K562 (cell line): ENCODE data around the gene ALG8. TPM values are rescaled to one million over a fixed set of nuclear protein-coding genes. Genes with fewer than 3 reads are reported as not detected.

ENCODE experiments used
- ARID2 ChIP-seq: fragments of 450-650 bp; IDR thresholded peaks from 2 replicates; pipeline ENCODE4 v1.6.1; 2017; ENCODE audit warnings: antibody characterized with exemption, mild to moderate bottlenecking
- CHAMP1 ChIP-seq: fragments of 450-650 bp; IDR thresholded peaks from 2 replicates; pipeline ENCODE4 v1.6.1; 2016; ENCODE audit warnings: mild to moderate bottlenecking
- DPF2 ChIP-seq: fragments of 450-650 bp; IDR thresholded peaks from 2 replicates; pipeline ENCODE4 v1.6.1; 2016
- ILK ChIP-seq: fragments of 450-650 bp; IDR thresholded peaks from 2 replicates; pipeline ENCODE4 v1.6.1; 2016; ENCODE audit warnings: missing genetic modification characterization, low read depth, mild to moderate bottlenecking, missing compliant biosample characterization, moderate library complexity, borderline replicate concordance
- KLF13 ChIP-seq: fragments of 450-650 bp; IDR thresholded peaks from 2 replicates; pipeline ENCODE4 v1.6.1; 2016; ENCODE audit warnings: missing genetic modification characterization, low read depth, mild to moderate bottlenecking, missing compliant biosample characterization, moderate library complexity, borderline replicate concordance
- MAZ ChIP-seq, 2 experiments: fragments of 450-650 bp in 1 of 2; sonication (generic) in 1 of 2; formaldehyde crosslinking; IDR thresholded peaks in 1 of 2; conservative IDR thresholded peaks in 1 of 2; 2 replicates each; pipeline versions ENCODE4 v1.4.0 to v1.5.0; 2020; ENCODE audit warnings: mild to moderate bottlenecking in 1 of 2, missing genetic modification reagents in 1 of 2
- MEIS2 ChIP-seq: fragments of 450-650 bp; IDR thresholded peaks from 2 replicates; pipeline ENCODE4 v1.6.1; 2014; ENCODE audit warnings: mild to moderate bottlenecking; ENCODE audit not compliant: partially characterized antibody
- MTA2 ChIP-seq: fragments of 450-650 bp; IDR thresholded peaks from 2 replicates; pipeline ENCODE4 v1.6.1; 2016; ENCODE audit warnings: low read depth
- NCOA1 ChIP-seq: fragments of 450-650 bp; IDR thresholded peaks from 2 replicates; pipeline ENCODE4 v1.6.1; 2016; ENCODE audit warnings: low read depth
- POLR2B ChIP-seq: fragments of 450-650 bp; IDR thresholded peaks from 2 replicates; pipeline ENCODE4 v1.6.1; 2018; ENCODE audit warnings: low read depth; ENCODE audit not compliant: partially characterized antibody
- PTBP1 ChIP-seq: fragments of 200-400 bp; formaldehyde crosslinking; IDR thresholded peaks from 2 replicates; pipeline ENCODE4 v1.6.1; 2017; ENCODE audit warnings: low read depth, low read length
- RNF2 ChIP-seq: sonication (generic); IDR thresholded peaks from 2 replicates; pipeline ENCODE4 v1.6.1; 2016
- SNIP1 ChIP-seq: fragments of 450-650 bp; IDR thresholded peaks from 2 replicates; pipeline ENCODE4 v1.7.1; 2017; ENCODE audit warnings: low read depth, mild to moderate bottlenecking
- SREBF1 ChIP-seq: fragments of 150-350 bp; IDR thresholded peaks from 2 replicates; pipeline ENCODE4 v1.6.1; 2014; ENCODE audit warnings: antibody characterized with exemption, low read depth, low read length, borderline replicate concordance
- TAL1 ChIP-seq: fragments of 450-650 bp; IDR thresholded peaks from 2 replicates; pipeline ENCODE4 v1.6.1; 2016; ENCODE audit warnings: mild to moderate bottlenecking
- XRCC3 ChIP-seq: fragments of 450-650 bp; IDR thresholded peaks from 2 replicates; pipeline ENCODE4 v1.6.1; 2017; ENCODE audit warnings: mild to moderate bottlenecking, moderate library complexity
- ZBTB12 ChIP-seq: fragments of 250-450 bp; sonication (Bioruptor Pico); IDR thresholded peaks from 2 replicates; pipeline ENCODE4 v1.4.0; 2020
- ZFP36 ChIP-seq: fragments of 150-350 bp; IDR thresholded peaks from 2 replicates; pipeline ENCODE4 v1.6.1; 2018; ENCODE audit warnings: low read length, low read depth; ENCODE audit not compliant: partially characterized antibody
- ZKSCAN1 ChIP-seq: fragments of 150-350 bp; IDR thresholded peaks from 2 replicates; pipeline ENCODE4 v1.6.1; 2016; ENCODE audit warnings: low read depth, low read length
- ZKSCAN8 ChIP-seq: fragments of 200-800 bp; sonication (Bioruptor generic); IDR thresholded peaks from 2 replicates; pipeline ENCODE4 v1.6.1; 2016; ENCODE audit warnings: missing genetic modification characterization, missing compliant biosample characterization
- ZNF224 ChIP-seq: sonication (generic); formaldehyde crosslinking; IDR thresholded peaks from 2 replicates; pipeline ENCODE4 v1.8.0; 2022; ENCODE audit warnings: mild to moderate bottlenecking, missing genetic modification reagents
- ZNF41 ChIP-seq: fragments of 250-450 bp; sonication (Bioruptor Pico); conservative IDR thresholded peaks from 2 replicates; pipeline ENCODE4 v1.4.0; 2020; ENCODE audit warnings: mild to moderate bottlenecking
- ZNF57 ChIP-seq: fragments of 450-650 bp; formaldehyde crosslinking; IDR thresholded peaks from 2 replicates; pipeline ENCODE4 v1.4.0; 2020; ENCODE audit warnings: mild to moderate bottlenecking, moderate library complexity
- polyA plus RNA-seq, 8 experiments: library from polyadenylated mRNA; depleted of rRNA in 4 of 8; stranded (reverse) in 5 of 8; unstranded in 3 of 8; fragments of >200 nt; fragmentation: Nextera tagmentation in 2 of 8; fragmentation: Illumina TruSeq in 1 of 8; extraction: Ambion mirVana in 2 of 8; extraction: Trizol in 1 of 8; gene quantifications; 2 replicates each; pipeline versions ENCODE4 v1.2.1 to v1.2.3, GENCODE V29; 2011 to 2014; ENCODE audit warnings: inconsistent platforms in 1 of 8, missing spikeins in 1 of 8
- total RNA-seq, 7 experiments: library from RNA; depleted of rRNA in 6 of 7; stranded (reverse); fragments of >200 nt in 6 of 7; fragmentation: Illumina TruSeq in 2 of 7; extraction: Trizol in 2 of 7; gene quantifications; 2 replicates each; pipeline versions ENCODE4 v1.2.1 to v1.2.3, GENCODE V29; 2011 to 2021; ENCODE audit warnings: low replicate concordance in 1 of 7
- TF ChIP-seq, protein P1 (sequence below): sonication (generic); formaldehyde crosslinking; IDR thresholded peaks from 2 replicates; pipeline ENCODE4 v1.5.0; 2020; ENCODE audit warnings: missing genetic modification reagents
- TF ChIP-seq, protein P2 (sequence below), 2 experiments: fragments of 450-650 bp in 1 of 2; sonication (generic) in 1 of 2; formaldehyde crosslinking in 1 of 2; IDR thresholded peaks in 1 of 2; conservative IDR thresholded peaks in 1 of 2; 2 replicates each; pipeline versions ENCODE4 v1.6.1 to v1.8.1; 2016 to 2023; ENCODE audit warnings: mild to moderate bottlenecking in 2 of 2, moderate library complexity in 2 of 2, inconsistent platforms in 1 of 2, missing genetic modification reagents in 1 of 2

The ALG8 gene
- total and polyA plus RNA-seq, 9 of the 15 experiments (the other 6 are each of a cell fraction or from before 2014, with no cell fraction given): 59.3 to 189 (median 106) TPM

- TF ChIP-seq CHAMP1: peak; percentile 45; the same call in 1 of the 2 replicates
- TF ChIP-seq ZKSCAN1: no peak
- no peak for TF ChIP-seq ZBTB12 (CRISPR knock-in tag)
- no peak for TF ChIP-seq ZNF41 (CRISPR knock-in tag)
- TF ChIP-seq ARID2: no peak
- TF ChIP-seq ZFP36: no peak
- TF ChIP-seq, protein P1, sequence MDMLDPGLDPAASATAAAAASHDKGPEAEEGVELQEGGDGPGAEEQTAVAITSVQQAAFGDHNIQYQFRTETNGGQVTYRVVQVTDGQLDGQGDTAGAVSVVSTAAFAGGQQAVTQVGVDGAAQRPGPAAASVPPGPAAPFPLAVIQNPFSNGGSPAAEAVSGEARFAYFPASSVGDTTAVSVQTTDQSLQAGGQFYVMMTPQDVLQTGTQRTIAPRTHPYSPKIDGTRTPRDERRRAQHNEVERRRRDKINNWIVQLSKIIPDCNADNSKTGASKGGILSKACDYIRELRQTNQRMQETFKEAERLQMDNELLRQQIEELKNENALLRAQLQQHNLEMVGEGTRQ (CRISPR knock-in tag): no peak
- TF ChIP-seq, protein P2, sequence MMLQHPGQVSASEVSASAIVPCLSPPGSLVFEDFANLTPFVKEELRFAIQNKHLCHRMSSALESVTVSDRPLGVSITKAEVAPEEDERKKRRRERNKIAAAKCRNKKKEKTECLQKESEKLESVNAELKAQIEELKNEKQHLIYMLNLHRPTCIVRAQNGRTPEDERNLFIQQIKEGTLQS (IDR thresholded peaks at IDR 0.05): no peak
- TF ChIP-seq, protein P2 (CRISPR knock-in tag; conservative IDR thresholded peaks at IDR 0.05): no peak
- no peak for TF ChIP-seq ILK
- no peak for TF ChIP-seq MEIS2
- no peak for TF ChIP-seq NCOA1
- TF ChIP-seq SREBF1: no peak
- no peak for TF ChIP-seq KLF13
- no peak for TF ChIP-seq POLR2B
- no peak for TF ChIP-seq ZNF57 (CRISPR knock-in tag)
- no peak for TF ChIP-seq ZNF224 (CRISPR knock-in tag)
- TF ChIP-seq XRCC3: no peak
- TF ChIP-seq MAZ (CRISPR knock-in tag; conservative IDR thresholded peaks at IDR 0.05 in 1 of 2, IDR thresholded peaks at IDR 0.05 in 1 of 2): 0 out of 4 replicates have a peak, but pooled peaks of 1 of the 2 experiments have one; percentile 14
- TF ChIP-seq DPF2: peak; percentile 56; the same call in 1 of the 2 replicates
- 0 out of 2 replicates have a peak, but pooled peaks have one; percentile 2 for TF ChIP-seq TAL1
- TF ChIP-seq RNF2: peak; percentile 12; the same call in 1 of the 2 replicates
- 0 out of 2 replicates have a peak, but pooled peaks have one; percentile 7 for TF ChIP-seq MTA2
- TF ChIP-seq ZKSCAN8 (CRISPR knock-in tag): peak; percentile 97
- TF ChIP-seq PTBP1: peak; percentile 90; the same call in 1 of the 2 replicates
- TF ChIP-seq SNIP1: no peak
Measured at GRCh38 chr11:78138694-78139421, 568 bp downstream of the ALG8 start (continued).
